Activated CD8-positive, alpha-beta memory T cell treated with anti-CD3 and anti-CD28 coated beads, Interleukin-2, amount 50 U/mL, for 24 hours (primary cell): ENCODE results near the gene OLFML1.

Experiments used
- DNase-seq: peaks from one replicate; pipeline ENCODE4 v3.0.0-alpha.2; 2020; ENCODE audit errors: extremely low read depth

OLFML1 gene

DNA sequence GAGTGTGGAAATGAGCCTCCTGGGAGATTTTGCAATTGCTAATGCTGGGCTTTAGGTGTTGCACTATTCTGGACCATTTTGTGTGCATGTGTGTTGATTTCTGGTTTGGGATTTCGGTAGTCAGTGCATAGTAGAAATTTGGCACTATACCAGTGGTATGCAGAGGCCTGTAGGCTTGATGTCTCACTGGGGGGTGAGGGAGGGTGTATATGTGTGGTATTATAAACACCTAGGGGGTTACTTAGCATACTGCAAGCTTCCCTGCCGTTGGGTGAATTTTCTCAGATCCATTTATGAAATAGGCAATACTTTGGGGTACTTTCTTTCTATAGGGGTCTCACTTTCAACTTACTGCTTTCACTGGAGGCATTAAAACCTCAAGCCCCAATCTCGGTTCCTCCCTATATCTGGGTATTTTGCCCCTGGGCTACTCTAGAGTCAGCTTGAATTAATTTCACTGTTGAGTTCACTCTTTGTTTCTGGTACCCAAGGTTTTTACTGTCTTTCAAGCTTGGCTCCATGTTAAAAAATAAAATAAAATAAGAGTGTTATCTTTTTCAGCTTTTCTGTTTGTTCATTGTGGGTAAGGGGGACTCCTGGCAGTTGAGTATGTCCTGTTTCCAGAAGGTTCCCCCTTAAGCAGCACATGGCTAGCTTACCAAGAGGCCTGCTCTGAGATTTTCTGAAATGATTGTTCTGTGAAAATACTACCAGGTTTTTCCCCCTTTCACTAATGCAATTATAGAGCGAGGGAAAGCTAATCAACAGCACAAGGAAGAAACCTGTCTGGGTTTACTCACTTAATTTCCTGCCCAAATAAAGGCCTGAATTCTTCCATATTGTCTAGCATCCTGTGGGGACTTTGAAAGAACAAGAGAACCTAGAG lies 74.3 kb downstream of the OLFML1 start:
- no peak for DNase-seq
